G401.6 (cell line): ENCODE measurements around the gene MAEA.
"Not testable (repeated sequence)": the region's sequence is repeated elsewhere in the genome, so short reads cannot be mapped to it uniquely, and the experiment has no call there.

Source experiments
- FAIRE-seq: peaks from 2 replicates; lab custom pipeline; 2012; peaks lifted over from hg19 to GRCh38; lab: Jason Lieb, UNC

MAEA gene

DNA sequence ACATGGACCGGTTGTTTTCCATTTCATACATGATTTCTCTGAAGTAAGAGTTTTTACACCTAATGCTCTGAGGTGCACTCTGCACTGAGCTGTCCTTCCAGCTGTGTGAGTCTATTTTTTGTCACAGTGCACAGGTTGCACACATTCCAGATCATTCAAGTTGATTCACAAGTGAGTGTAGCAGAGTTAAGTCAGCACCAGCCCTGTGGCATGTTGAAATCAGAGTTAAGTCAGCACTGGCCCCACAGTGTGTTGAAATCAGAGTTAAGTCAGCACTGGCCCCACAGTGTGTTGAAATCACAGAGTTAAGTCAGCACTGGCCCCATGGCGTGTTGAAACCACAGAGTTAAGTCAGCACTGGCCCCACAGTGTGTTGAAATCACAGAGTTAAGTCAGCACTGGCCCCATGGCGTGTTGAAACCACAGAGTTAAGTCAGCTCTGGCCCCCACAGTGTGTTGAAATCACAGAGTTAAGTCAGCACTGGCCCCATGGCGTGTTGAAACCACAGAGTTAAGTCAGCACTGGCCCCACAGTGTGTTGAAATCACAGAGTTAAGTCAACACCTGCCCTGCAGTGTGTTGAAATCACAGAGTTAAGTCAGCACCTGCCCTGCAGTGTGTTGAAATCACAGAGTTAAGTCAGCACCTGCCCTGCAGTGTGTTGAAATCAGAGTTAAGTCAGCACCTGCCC is 45.6 kb downstream of the MAEA start:
- FAIRE-seq = not testable (repeated sequence)

DNA sequence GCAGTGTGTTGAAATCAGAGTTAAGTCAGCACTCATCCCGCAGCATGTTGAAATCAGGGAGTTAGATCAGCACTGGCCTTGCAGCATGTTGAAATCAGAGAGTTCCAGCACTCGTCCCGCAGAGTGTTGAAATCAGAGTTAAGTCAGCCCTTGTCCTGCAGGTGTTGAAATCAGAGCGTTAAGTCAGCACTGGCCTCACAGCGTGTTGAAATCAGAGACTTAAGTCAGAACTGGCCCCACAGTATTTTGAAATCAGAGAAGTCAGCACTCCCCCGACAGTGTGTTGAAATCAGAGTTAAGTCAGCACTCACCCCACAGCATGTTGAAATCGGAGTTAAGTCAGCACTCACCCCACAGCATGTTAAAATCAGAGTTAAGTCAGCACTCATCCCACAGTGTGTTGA is 46.4 kb downstream of the MAEA start:
- no peak for FAIRE-seq

DNA sequence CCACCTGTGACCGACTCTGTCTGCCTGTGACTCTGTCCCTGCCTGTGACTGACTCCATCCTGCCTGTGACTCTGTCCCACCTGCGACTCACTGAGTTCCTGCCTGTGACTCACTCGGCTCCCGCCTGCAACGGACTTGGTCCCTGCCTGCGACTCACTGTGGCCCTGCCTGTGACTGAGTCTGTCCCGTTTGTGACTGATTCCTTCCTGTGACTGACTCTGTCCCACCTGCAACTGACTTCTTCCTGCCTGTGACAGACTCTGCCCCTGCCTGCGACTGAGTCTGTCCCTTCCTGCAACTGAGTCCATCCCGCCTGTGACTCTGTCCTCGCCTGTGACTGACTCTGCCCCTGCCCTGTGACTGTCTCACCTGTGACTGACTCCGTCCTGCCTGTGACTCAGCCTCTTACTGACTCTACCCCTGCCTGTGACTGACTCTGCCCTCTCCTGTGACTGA is 47.7 kb downstream of the MAEA start:
- no peak for FAIRE-seq

DNA sequence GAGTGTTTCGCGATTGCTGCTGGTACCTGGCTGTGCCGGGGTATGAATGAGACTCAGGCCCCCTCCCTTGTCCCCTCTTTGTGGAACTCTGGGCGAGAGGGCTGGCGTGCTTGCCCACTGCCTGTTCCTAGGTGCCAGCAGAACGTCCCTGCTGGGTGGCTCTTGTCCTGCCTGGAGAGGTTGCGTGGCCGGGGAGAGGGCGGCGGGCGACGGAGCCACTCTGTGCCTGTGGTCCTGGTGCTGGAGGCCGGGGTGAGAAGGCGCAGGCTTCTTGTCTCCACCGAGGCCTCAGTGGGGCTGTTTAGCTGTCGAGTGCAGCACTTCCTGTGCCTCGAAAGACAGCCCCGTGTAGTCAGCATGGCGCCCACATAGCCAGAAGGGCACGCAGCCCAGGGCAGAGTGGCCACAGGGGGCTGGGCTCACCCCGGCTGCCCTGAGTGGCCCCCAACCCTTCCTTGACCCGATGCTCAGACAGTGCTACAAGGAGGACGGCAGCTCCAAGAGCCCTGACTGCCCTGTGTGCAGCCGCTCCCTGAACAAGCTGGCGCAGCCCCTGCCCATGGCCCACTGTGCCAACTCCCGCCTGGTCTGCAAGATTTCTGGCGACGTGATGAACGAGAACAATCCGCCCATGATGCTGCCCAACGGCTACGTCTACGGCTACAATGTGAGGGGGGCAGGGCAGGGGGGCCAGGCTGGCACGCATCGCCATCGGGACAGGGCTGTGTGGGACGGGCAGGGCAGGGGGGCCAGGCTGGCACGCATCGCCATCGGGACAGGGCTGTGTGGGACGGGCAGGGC is 48.5 kb downstream of the MAEA start:
- FAIRE-seq = no peak

DNA sequence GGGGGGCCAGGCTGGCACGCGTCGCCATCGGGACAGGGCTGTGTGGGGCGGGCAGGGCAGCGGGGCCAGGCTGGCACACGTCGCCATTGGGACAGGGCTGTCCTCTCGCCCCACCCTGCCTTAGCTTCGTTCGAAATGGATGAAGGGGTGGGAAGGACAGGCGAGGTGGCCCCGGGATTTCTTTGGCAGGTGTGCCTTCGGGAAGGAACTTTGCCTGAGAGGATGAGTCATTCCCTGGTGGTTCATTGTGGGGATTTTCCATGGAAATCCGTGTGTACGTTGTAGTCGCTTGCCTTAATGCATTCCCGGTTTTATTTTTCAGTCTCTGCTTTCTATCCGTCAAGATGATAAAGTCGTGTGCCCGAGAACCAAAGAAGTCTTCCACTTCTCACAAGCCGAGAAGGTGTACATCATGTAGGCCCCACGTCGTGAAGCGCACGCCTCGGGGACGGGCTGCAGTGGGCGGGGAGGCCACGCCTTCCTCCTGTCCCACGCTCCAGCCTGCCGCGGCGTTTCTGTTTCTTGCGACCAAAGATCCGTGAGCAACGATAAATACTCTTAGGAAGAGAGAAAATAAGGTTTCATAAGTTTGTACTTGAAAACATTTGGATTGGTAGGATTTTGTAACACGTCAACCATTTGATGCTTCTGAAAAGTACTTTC is 49.2 kb downstream of the MAEA start:
- FAIRE-seq = no peak

DNA sequence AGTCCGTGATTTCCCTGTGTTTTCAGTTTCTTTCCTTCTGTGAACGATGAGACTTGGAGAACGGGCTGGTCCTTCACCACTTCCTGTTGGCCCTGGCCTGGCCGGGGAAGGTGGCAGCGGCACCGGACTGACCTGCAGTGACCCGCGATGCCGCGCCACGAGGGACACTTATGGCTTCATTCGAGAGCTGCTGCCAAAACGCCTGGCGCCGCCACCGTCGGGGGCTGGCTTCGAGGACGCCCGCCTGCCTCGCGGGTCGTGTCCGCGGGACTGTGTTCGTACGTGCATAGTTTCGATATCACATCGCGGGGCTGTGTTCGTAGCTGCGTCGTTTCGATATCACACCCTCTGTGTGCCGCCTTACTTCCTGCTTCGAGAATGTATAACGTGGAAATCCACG is 49.8 kb downstream of the MAEA start:
- FAIRE-seq = no peak

DNA sequence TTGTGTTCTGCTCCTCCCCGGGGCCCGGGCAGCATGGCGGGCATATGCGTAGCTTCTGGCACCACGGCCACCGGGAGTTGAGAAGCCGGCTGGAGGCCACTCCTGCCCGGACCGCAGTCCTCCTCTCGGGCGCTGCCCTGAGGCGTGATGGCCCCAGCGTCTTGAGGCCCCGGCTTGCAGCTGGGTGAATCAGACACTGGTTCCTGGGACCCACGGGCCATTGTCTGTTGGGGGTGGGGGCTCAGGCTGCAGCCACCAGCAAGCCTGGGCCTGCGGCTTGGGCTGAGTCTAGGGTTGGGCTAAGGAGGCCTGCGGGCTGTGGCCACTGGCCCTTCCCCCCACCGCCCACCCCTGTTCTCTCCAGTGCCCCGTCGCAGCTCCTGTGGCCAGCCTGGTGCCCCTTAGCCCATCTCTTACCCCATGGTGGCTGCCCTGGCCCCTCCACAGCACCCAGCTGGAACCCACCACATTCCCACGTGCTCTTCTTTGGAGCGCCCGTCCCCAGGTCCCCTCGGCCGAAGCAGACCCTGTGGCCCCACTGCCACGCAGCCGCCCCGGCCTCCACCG is 50.6 kb downstream of the MAEA start:
- no peak for FAIRE-seq

DNA sequence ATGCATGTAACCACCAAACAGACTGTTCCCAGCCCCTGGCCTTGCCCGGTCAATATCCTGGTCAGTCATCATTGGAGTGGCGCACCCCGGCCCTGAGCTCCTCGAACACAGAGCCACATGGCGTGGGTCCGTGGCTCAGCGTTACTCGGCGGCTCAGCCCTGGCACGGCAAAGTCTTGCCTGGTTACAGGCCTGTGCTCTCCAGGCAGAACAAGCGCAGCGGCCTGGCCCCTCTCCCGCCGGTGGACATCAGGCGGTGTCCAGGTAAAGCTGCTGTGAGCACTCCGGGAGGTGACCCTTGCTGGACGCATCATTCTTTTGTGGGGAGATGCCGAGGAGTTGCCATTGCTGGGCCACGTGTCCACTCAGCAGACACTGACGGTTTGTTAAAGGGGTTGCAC is 51.2 kb downstream of the MAEA start:
- no peak for FAIRE-seq

DNA sequence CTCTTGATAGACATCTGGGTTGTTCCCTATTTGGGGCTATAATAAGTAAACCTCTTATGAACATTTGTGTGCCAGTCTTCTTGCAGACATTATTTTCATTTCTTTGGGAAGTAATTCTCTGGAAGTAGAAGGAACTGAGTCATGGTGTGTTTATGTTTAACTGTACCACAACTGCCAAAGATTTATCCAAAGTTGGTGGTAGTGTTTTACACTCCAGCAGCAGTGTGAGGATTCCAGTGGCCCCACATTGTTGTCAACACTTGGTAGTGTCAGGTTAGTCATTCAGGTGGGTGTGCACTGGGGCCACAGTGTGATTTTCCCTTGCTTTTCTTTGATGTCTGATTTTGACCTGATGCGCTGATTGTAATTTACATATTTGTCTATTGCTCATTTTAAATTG is 52.3 kb downstream of the MAEA start:
- FAIRE-seq = no peak

DNA sequence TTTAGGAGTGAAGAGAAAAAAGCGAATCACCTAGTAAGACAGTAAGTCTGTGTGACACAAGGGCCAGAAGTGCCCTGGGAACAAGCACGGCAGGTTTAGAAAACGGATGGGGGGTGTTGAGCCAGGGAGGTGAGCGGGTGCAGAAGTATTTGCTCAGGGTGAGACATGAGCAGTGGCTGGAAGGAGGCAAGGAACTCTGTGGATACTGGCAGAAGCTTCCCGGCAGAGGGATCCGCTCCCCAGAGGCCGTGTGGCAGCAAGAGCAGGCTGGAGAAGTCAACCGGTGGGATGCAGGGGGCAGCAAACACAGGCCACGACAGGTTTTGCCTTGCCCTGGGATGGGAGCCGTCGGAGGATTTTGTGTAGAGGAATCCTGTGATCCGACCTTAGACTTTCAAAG is 55.0 kb downstream of the MAEA start:
- no peak for FAIRE-seq

DNA sequence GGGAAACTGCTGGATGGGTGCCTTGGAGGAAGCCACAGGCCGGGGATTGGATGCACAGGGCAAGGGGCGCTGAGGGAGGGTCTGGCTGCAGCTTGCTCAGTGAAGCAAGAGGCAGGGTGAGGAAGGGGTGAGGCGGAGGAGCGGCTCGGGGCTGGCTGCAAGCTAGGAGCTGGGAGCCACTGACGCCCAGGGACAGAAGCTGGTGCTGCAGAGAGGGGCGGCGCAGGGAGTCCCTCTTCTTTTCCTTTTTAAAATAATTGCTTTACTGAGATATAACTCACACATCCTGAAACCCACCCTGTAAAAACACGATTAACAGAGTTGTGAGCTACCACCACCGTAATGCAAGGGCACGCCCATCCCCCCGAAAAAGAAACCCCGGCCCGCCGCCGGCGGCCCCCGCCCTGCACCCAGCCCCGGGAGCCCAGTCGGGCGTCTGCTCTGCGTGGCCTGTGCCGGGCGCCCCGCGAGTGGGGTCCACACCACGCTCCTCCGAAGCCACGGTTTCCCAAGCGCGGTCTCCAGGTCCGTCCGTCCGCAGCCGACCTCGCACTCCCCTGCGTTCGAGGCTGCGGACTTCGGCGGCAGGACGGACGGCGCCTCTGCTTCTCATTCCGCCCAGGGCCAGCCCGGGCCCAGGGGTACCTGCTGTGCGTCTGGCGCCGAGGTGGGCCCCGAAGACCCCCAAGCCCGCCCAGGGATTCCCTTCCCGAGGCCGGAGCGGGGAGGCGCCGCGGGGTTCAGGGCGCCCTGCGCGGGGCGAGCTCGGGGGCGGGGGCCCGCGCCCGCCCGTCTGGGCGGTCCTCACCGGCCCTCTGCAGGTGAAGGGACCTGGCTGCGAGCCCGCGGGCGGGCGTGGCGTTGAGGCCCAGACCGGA is 56.5 kb downstream of the MAEA start:
- no peak for FAIRE-seq

DNA sequence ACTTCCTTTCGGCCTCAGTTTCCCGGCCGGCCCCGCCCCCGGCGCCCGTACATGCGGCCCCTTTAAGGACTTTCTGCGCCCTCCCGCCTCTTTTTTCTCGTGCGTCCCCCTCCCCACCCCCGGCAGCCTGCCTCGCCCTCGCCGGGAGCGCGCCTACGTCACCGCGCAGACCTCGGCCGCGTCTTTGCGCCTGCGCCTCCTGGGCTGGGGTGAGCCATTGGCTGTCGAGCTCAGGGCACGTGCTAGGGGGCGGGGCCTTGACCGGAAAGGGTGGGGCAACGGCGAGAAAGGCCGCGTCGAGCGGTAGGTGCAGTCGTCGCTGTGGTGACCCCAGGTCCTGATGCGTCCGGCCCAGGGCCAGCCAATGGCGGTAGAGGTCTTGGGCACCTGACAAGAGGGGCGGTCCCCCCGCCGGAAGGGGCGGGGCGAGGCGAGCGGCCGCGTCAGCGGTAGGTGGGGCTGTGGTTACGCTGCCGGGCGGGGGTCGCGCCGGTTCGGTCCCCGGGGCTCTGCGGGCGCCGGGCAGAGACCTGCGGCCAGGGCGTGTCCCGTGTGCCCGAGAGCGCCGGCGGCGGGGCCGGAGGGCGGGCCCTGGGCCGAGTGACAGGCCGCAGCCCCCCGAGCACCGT is 57.2 kb downstream of the MAEA start, which contains the start of gene UVSSA:
TSS of gene UVSSA (plus strand) at position 428 of the 629 bp plus-strand sequence. CDS start 884 bp downstream, outside the sequence.
- FAIRE-seq = peak; percentile 95

DNA sequence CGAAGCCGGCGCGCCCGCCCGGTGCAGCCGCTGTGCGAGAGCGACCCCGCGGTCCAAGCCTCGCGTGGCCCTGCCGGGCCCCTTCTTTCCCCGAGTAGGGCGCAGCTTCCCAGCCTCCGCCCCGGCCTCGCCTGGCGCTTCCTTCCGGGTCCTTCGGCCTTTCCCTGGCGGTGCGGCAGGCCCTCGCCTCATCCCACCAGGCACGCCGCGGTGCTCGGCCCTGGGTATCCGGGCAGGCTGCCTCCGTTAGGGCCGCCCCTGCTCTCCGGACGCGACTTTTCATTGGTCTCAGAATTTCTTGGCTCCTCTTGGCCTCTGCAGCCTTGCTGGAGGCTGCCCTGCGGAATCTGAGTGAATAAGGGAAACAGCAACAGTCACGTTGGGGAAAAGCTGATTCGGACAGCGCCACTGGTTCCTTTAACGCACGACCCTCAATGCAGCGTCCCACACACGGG is 57.7 kb downstream of the MAEA start:
- no peak for FAIRE-seq

DNA sequence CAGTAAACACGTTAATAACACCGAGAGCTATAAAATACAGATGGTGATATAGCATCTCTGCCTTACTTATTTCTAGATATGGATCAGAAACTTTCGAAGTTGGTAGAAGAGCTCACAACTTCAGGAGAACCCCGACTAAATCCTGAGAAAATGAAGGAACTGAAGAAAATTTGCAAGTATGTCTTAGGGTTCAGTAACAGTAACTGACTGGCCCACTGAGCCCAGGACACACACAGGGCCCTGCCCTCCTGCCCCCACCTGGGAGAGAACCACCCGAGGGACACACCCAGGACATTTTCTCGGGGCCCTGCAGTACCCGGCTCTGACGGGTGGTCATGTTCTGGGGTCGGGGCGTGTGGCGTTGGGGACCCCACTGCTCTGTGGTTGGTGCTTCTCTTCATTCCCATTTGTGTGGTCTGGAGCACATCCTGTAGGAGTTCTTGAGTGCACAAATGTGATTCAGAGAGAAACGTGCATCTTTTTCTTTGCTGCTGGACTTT is 58.4 kb downstream of the MAEA start:
- no peak for FAIRE-seq

DNA sequence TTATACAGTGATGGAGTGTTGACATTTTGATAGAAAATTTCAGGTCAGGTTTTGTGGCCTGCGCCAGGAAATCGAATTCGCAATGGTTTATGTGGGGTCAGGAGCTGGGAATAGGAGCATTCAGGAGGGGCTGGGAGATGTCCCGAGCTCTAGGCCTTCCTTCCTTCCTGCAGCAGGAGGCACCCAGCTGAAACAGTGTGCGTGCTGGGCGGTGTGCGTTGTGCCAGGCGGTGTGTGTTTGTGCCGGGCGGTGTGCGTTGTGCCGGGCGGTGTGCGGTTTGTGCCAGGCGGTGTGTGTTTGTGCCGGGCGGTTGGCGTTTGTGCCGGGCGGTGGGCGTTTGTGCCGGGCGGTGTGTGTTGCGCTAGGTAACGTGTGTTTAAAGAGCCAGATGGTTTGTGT is 59.1 kb downstream of the MAEA start:
- FAIRE-seq = no peak

DNA sequence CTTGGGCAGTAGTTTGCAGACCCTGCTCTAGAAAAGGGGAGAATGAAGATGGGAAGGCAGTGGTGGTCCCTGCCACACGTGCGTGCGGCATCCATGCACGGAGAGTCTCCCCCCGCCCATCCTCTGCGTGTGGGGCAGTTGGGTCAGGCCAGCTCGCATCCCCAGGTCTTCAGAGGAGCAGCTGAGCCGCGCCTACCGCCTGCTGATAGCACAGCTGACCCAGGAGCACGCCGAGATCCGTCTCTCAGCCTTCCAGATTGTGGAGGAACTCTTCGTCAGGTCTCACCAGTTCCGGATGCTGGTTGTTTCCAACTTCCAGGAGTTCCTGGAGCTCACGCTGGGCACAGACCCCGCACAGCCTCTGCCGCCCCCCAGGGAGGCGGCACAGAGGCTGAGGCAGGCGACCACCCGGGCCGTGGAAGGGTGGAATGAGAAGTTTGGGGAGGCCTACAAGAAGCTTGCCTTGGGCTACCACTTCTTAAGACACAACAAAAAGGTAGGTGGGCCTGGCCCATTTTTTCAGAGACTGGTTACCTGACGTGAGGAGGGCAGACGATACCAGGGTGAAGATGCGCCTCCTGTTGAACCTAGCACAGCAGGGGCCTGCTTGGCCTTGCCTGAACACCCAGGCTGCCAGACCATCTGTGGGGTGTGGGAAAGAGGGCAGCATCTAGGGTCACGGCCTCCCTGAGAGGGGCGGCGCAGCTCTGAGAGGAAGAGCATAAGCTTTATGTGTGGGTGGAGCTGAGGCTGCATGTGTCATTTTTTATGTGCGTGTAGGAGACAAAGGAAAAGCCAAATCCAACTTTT is 59.9 kb downstream of the MAEA start:
- FAIRE-seq = no peak

DNA sequence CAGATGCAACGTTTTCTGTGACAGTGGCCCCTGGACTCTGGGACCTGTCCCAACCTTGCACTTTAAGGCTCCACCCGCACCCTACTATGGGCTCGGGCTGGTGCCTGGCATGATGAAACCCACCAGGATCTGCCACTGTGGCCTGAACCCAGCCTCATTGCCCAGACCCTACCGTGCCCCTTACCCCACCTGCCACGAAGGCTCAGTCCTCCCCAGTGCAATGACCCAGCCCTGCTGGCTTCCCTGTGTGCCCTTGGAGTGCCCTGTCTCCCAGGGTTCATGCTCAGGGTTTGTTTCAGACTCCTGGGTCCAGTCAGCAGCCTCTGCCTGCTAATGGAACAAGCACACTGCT is 60.5 kb downstream of the MAEA start:
- FAIRE-seq = no peak

DNA sequence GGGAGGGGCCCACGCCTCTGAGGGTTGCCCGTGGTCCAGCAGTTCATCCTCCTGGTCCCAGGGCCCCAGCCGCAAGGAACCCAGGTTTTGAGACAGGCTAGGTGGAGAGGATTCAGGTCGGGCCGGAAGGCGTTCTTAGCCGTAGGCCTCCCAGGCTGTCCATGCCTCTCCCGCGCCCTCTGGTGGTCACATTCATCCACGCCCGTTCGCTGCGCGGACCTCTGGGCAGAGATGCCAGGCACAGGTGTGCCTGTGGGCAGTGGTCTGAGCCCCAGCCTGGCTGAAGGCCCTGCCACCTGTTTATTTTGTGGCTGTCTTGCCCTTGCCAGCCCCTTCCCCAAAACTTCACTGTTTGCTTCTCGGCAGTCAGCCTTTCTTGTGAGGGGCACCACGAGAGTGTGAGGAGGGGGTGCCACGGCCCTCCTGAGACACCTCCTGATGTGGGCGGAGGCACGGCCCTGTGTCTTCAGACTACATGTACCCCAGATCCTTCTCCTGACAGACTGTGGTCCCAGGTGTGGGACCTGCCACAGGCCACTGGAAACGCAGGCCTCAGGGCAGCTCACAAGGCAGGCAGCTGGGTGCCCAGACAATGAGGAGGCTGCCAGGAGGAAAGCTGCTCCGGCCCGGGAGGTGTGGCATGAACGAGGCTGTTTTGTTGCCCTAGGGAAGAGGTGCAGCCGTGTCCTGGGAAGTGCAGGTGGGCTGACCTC is 62.3 kb downstream of the MAEA start:
- no peak for FAIRE-seq

DNA sequence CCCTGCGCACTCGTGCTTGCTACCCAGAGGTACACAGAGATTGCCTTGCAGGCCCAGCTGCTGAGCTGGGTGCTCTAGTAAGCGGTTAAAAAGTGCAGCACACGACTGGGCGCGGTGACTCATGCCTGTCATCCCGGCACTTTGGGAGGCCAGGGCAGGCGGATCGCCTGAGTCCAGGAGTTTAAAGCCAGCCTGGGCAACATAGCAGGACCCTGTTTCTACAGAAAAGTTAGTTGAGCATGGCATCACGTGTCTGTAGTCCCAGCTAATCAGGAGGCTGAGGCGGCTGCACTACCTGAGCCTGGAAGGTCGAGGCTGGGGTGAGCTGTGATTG is 62.8 kb downstream of the MAEA start:
- no peak for FAIRE-seq
